Activated T-cell treated with anti-CD3 and anti-CD28 coated beads for 1 hour (primary cell): ENCODE measurements around the gene ANKRD9.
A peak's percentile ranks its signal among the peaks of the same experiment; 100 is the strongest.
"Not testable (repeated sequence)": the region's sequence is repeated elsewhere in the genome, so short reads cannot be mapped to it uniquely, and the experiment has no call there.

ENCODE experiments used
- DNase-seq: peaks from one replicate; pipeline ENCODE4 v3.0.0-alpha.2; 2020; ENCODE audit warnings: low read depth

ANKRD9 gene

DNA sequence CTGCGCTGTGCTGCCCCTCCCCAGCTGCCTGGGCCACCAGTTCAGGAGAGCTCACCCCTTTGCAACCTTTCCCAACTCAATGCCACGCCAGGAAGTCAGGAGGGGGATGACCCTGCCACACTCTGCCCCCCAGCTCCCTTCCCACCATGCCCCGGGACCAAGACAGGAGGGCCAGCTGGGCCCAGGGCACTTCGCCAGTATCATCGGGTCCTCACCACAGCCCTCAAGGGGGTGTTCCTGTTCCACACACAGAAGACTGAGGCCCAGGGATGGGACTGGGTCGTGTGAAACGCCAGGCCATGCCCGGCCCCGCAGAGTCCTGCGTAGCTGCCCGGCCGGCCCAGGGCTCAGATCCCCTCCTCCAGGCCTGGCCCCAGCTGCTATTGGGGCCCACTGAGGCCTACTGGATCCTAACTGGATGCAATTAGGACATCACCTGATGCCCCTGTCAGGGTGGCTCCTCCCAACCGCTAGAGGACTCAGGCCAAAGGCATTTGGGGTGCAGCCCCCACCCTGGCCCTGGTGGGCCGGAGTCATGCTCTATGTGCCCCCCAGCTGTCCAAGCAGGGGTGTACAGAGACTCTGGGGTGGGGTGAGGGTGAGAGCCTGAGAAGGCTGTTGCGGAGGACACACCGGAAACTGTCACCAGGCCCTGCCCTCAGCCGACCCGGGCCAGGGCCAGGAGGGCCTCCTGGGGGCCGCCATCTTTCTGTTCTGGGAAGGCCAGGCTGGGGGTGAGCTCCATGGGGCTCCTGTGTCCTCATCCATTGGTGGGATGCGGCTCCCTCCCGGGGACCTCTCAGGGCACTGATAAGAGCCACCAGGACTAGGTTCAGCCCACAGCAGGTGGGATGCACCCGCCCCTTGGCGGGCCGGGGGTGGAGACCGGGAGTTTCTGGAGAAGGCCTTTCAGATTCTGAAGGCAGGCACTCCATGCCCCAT, 29.3 kb upstream of the ANKRD9 start:
- no peak for DNase-seq

DNA sequence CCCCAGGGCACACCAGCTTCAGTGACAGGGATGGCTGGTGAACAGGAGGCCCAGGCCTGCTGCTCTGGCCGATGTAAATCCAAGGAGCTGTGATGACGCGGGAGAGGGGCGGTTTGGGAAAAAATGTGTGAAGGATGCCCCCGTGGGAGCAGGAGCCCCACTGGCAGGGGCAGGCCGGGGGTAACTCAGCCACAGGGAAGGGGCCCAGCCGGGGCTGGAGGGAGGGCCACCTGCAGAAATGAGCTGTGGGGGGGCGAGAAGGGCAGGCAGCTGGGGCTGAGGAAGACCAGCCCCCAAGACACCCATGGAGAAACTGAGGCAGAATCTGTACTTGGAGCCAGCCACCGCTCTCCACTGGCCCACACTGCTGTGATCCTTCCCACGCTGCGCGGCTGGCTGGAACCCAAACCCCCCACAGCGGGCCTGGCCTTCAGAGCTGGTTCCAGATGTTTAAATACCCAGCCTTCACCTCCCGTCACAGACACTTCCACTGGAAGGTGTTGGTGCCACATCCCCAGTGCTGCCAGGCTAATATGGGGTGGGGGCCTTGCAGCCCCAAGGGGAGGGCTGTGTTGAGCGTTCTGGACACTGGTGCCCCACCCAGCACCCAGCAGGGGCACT, 28.5 kb upstream of the ANKRD9 start:
- no peak for DNase-seq

DNA sequence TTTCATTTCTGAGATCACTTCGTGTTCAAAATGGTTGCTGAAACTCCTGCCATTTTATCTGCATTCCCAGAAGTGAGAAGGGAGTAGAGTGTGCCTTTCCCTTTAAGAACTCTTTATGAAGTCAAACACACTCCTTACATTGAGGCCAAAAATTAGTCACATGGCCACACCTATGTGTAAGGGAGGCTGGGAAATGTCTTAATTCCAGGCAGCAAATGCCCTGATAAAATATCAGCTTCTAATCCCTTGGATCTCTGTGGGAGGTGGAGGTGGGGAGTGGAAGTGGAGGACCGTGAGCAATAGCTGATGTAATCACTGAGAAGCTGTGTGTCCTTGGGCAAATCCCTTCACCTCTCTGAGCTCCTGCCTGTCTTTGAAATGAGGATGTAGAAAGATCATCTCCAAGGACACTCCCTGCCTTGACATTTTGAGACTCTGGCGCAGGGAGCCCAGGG, 22.7 kb upstream of the ANKRD9 start:
- DNase-seq = no peak

DNA sequence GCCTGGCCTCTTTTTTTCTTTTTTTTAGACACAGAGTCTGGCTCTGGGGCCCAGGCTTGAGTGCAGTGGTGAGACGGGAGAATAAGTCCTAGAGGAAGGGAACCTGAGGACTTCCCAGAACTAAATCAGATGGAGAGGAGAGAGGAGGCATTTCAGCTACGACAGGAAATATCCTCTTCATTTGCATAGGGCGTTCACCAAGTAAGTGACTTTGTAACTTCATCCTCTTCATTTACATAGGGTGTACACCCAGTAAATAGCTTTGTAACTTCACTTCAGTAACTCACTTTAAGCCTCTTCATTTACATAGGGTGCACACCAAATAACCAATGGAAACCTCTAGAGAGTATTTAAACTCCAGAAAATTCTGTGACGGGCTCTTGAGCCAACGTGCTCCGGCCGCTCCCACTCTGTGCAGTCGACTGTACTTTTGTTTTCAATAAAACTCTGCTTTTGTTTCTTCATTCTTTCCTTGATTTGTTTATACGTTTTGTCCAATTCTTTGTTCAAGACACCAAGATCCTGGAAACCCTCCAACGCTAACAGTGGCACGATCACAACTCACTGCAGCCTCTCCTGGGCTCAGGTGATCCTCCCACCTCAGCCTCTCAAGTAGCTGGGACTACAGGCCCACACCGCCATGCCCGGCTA, 21.4 kb upstream of the ANKRD9 start:
- no peak for DNase-seq

DNA sequence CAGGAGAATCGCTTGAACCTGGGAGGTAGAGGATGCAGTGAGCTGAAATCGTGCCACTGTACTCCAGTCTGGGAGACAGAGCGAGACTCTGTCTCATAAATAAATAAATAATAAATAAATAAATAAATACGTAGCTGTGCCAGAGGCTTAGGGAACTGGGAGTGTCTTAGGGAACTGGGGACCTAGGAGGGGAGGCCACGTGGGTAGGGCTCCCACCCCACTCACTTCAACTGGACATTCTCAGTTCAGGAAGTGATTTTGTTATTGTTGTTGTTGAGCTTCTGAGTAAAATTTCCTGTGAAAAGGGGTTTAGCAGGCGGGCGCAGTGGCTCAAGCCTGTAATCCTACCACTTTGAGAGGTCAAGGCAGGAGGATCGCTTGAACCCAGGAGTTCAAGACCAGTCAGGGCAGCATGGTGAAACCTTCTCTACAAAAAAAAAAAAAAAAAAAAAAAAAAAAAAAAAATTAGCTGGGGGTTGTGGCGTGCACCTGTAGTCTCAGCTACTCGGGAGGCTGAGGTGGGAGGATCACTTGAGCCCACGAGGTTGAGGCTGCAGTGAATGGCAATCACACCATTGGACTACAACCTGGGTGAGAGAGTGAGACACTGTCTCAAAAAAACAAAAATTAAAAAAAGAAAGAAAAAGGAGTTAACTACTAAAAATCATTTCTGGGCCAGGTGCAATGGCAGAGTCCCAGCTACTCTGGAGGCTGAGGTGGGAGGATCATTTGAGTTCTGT, 19.0 kb upstream of the ANKRD9 start:
- no peak for DNase-seq

- no peak for DNase-seq
These were observed 16.4 kb upstream of the ANKRD9 start for GRCh38 chr14:102525929-102526497.

- DNase-seq = no peak
These were observed 15.8 kb upstream of the ANKRD9 start for GRCh38 chr14:102525219-102525928.

- peak; percentile 93 for DNase-seq
These were observed 15.1 kb upstream of the ANKRD9 start for GRCh38 chr14:102524451-102525218.

DNA sequence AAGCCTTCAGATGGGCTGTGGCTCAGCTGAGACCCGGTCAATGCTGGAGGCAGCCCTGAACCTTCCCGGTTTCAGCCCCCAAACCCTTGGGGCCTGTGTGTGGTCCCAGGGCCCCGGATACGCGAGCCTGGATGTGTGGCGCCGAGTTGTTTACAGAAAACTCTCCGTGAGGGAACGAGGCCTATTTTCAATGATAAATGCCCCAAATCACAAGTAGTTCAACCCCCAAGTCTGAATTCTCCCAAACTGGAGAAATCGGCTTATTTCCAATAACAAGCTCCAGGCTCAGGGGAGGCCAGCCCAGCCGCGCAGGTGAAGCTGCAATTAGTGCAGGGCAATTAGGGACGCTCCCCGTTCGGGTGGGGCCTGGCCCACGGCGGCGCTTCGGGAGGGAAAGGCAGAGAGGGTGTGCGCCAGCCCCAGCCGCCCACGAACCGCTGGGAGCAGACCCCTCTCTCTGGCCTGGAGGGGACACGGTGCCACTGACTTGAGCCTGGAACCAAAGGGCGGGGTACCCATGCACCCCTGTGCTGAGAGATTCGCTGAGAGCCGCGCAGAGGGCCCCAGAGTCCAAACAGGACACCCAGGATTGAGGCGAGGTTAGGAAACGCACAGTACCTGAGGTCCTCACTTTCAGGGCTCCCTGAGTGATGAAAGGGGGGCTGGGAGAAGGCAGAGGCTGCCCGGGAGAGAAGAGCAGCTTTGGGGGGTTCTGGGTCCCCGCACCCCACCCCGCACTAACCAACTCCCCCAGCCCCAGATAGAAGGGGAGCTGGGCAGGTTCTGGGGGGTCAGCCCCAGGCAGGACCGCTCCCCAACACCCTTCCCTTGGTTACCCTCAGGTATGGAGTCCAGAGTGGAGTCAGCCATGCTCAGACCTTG, 14.2 kb upstream of the ANKRD9 start:
- DNase-seq = no peak

GRCh38 chr14:102523200-102523568, 13.6 kb upstream of the ANKRD9 start:
- no peak for DNase-seq

GRCh38 chr14:102519709-102520108, 10.1 kb upstream of the ANKRD9 start:
- not testable (repeated sequence) for DNase-seq

- no peak for DNase-seq
These were observed 8.6 kb upstream of the ANKRD9 start for GRCh38 chr14:102518063-102518648.

GRCh38 chr14:102517392-102518062, 8.0 kb upstream of the ANKRD9 start:
- DNase-seq = no peak

DNA sequence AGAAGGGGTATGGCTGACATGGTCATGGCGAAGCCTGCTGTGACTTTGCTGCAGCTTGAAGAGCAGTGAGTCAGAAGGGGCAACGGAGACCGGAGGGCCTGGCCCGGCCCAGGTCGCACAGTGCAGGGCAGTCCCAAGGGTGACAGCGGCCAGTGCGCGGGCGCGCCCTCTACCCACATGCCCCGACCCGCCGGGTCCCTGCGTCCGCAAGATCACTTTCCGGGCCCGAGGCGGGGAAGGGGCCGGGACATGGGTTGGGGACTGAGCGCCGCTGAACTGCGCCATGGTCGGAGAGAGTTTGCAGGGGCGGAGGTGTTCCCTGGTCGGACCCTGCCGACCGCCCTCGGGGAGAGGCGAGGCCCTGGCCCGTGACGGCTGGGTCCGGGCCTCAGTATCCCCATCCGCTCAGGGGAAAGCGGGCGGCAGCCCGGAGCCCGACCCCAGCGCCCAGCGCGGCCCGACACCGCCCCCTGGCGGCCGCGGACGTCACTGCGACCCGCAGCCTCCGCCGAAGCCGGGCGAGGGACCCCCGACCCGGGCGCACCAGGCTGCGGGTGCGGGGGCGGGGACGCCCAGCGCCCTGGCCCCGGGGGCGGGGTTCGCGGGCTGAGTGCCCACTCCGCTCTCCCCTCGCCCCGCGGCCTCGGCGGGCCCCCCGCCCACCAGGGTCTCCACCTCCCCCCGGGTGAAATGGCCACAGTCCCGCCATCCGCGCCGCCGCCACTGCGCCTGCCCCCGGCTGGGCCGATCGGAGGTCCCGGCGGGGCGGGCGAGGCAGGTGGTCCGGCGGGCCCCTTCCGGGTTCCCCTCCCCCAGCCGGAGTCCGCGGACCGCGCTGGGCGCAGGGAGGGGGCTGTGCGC, 7.2 kb upstream of the ANKRD9 start:
- DNase-seq = peak; percentile 54

DNA sequence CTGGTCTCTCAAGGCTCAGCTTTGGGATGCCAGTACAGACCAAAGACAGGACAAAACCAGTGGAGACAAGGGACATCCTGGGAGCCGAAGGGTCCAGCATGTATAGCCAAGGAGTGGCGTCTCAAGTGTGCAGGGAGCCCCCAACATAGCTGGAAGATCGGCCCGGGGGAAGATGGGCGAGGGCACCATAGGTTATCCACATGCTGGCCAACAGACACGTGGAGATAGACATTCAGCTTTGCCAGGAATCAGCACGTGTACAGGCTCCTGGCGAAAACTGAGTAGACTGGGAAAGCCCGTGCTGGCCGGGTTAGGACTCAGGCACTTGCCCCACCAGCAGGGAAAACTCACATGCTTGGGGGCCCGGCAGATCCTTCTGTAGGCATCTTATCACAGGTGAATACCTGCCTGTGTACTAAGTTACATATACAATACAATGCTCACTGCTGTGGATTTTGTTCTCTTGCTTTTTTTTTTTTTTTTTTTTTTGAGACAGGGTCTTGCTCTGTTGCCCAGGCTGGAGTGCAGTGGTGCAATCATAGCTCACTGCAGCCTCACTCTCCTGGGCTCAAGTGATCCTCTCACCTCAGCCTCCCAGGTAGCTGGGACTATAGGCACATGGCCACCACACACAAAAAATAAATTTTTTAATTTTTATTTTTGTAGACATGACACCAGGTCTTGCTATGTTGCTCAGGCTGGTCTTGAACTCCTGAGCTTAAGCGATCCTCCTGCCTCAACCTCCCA, 5.6 kb upstream of the ANKRD9 start:
- no peak for DNase-seq

GRCh38 chr14:102513899-102514772, 4.6 kb upstream of the ANKRD9 start:
- DNase-seq = no peak
